ENCODE results near the gene POLE3.
"Not testable (repeated sequence)": the region's sequence is repeated elsewhere in the genome, so short reads cannot be mapped to it uniquely, and the experiment has no call there.

POLE3 gene, protein sequence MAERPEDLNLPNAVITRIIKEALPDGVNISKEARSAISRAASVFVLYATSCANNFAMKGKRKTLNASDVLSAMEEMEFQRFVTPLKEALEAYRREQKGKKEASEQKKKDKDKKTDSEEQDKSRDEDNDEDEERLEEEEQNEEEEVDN

DNA sequence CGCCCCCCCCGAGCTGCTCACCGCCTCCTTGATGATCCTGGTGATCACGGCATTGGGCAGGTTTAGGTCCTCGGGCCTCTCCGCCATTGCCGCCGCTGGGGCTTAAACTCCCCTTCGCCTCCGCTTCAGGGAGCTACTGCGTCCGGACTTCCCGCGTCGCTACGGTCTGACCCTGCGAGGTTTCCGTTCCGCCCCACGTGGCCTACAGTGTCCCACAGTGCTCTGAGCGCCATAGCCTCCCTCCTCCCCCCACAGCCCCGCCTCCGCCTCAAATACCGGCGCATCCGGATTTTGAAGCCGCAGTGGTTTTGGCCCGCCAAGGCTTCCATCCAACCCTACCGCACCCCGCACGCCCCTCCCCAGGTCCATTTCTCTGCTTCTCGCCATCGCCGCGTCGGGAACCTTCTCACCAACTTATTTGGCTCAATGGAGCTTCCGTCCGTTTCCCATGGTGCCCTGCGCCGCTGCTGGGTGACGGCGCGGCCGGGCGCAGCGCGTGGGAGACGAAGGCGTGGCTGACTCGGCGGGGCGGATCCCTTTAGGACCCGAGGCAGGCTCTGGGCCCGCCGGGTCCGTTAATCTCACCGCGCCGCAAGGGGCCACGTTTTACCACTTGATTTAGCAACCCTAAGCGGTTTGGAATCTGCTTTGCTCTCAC is at the start of gene POLE3, which contains the start of gene C9orf43:
Gene POLE3, minus strand, starts transcription at position 469 of the 658 bp plus-strand sequence. Its CDS starts 382 bp downstream, at position 87.
Gene C9orf43, plus strand, starts transcription at position 541 of the 658 bp plus-strand sequence. CDS start 2,747 bp downstream, outside the sequence.
- in situ Hi-C loops (cut with HindIII; ENCODE audit: low sequenced_read_pairs): loop anchor here (25.0 kb wide), 1 partner anchor 252 kb away; no protein-coding TSS in a partner anchor

DNA sequence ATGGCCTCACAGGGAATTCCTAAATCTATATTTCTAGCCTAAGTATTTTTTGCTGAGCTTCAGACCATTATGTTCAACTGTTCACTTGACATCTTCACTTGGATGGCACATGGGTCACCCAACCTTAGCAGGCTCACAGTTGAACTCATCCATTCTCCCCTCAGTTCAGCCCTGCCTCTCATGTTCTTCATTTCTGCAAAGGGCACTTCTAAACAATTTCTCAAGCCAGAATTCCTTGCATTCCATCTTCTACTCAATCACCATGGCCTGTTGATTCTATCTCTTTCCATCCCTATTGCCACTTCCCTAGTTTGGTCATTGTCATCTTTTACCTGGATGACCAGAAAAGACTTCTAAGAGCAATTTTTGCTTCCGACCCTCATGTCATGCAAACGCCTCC is 45.8 kb upstream of the POLE3 start:
- in situ Hi-C loops (cut with HindIII; ENCODE audit: low sequenced_read_pairs): no loop called here

DNA sequence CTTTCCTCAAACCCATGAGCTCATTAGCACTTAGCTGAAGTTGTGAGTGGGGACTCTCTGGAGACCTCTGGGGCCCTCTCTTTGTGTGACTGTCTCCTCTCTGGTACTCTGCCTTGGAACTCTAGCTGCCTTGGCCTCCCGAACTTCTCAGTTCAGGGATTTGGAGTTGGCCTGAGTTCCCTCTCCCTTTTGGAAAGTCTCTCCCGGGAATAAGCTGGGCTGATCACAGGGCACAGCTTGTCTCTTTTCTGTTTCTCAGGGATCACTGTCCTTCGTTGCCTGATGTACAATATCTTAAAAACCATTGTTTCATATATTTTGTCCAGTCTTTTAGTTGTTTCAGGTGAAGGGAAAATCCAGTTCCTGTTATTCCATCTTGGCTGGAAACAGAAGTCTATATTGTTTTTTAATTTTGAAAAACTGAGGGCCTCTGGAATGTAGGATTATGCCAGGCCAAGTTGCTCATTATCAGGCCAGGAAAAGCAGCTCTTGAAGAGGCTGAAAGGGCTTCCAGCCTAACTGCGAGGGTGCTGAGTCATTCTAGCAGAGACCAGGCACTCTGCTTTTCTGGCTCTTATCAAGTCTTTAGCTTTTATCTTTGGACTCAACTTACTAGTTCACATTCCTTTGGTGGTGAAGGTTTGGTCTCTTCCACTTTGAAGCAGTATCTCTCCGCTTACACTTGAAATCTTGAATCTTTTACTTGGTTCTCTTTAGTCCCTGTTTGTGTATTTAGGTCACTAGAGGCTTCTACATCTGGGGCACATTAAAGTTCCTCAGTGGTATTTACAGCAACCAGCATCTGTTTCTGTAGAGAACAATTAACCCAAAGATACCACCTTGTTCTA is 44.7 kb upstream of the POLE3 start:
- in situ Hi-C loops (cut with HindIII; ENCODE audit: low sequenced_read_pairs): no loop called here

DNA sequence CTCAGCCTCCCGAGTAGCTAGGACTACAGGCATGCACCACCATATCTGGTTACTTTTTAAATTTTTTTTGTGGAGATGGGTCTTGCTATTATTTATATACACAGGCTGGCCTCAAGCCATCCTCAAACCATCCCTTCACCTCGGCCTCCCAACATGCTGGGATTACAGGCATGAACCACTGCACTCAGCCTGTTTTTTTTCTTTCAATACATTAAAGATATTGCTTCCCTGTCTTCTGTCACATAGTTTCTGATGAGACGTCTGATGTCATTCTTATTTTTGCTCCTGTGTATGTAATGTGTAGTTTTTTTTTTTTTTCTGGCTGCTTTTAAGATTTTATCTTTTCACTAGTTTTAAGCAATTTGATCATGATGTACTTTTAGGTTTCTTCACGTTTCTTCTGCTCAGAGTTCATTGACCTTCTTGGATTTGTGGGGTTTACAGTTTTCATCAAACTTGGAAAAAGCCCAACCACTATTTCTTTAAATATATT is 41.7 kb upstream of the POLE3 start:
- in situ Hi-C loops (cut with HindIII; ENCODE audit: low sequenced_read_pairs): no loop called here

DNA sequence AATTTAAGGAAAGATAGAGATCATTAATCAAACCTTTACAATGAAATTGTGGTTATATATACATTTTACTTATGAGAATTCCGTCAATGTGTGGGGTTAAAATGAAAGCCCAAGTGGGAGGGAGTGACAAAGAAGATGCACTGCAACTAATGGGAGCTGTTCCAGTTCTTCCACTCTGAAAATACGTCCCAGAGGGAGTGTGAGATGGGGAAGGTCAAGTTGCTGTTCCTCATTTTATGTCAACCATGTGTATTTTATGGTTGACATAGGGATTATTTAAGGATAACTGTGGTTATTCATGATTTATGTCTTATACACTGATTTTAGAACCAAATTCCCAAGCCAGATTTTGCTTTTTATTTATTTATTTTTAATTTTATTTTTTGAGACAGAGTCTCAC is 38.9 kb upstream of the POLE3 start:
- in situ Hi-C loops (cut with HindIII; ENCODE audit: low sequenced_read_pairs): no loop called here

DNA sequence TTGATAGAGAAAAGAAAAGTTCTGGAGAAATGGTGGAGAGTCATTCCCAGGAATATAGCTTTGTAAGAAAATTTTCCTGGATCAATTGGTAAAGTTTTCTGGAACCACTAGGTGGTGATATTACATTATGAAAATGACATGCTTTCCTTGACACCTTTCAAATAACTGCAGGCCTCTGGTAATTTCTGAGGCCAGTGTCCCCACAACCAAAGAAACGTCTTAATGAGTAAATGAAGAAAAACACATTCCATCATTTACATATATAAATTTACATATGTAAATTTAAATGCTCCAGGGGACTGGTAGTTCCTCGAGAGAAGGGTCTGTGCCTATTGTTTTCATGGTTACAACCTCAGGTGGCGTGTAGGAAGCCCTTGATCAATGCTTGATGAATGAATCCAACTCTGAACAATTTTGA is 35.9 kb upstream of the POLE3 start:
- in situ Hi-C loops (cut with HindIII; ENCODE audit: low sequenced_read_pairs): no loop called here

DNA sequence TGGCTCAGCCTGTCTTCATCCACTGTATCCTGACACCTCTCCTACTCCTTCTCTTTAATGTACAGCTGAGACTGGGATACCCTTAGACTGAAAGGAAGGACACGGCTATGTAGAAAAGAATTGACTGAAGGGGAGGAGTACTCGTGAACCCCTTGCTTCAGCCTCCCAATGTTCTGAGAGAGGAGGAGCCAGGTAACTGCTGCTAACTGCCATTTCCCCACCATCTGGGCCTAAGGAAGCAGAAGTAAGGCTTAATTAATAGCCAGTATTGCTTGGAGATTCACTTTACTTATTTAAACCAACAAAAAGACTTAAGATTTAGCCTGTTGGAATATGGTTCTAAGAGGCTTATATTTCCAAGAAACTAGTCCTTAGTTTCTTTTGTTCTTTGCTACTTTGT is 34.3 kb upstream of the POLE3 start:
- in situ Hi-C loops (cut with HindIII; ENCODE audit: low sequenced_read_pairs): no loop called here

DNA sequence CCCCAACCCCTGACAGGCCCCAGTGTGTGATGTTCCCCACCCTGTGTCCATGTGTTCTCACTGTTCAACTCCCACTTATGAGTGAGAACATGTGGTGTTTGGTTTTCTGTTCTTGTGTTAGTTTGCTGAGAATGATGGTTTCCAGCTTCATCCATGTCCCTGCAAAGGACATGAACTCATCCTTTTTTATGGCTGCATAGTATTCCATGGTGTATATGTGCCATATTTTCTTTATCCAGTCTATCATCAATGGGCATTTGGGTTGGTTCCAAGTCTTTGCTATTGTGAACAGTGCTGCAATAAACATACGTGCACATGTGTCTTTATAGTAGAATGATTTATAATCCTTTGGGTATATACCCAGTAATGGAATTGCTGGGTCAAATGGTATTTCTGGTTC is 27.2 kb upstream of the POLE3 start:
- in situ Hi-C loops (cut with HindIII; ENCODE audit: low sequenced_read_pairs): not testable (repeated sequence)

DNA sequence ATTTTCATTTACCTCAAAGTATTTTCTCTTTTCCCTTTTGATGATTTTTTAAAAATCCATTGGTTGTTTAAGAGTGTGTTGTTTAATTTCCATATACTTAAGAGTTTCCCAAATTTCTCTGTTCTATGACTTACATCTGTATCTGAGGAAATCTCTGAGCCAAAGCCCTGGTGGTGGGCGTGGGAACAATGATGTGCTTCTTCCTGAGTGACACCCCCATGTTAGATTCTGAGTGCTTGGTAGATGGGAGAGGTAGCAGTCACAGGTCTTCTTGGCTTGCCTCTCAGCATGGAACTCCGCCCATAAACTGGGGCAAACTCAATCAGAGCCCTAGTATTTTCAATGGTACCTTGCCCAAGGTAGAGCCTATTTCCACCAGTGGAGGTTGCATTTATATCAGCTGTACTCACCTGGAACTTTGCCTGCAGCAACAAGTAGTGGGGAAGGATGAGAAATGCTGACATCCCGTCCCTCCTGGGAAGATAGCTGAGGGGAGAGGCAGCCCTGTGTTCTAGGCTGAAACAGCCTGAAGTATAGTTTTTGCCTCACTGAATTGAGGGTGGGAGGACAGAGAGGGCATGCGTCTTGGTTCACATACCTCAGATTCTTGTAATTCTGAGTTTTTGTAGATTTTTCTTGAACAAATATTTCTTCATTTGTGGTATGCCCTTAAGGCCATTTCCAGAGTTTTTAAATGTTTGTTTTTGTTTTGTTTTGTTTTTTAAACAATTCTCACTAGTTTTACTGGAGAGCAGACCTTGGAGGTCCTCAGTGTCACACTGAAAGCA is 26.4 kb upstream of the POLE3 start:
- in situ Hi-C loops (cut with HindIII; ENCODE audit: low sequenced_read_pairs): no loop called here

DNA sequence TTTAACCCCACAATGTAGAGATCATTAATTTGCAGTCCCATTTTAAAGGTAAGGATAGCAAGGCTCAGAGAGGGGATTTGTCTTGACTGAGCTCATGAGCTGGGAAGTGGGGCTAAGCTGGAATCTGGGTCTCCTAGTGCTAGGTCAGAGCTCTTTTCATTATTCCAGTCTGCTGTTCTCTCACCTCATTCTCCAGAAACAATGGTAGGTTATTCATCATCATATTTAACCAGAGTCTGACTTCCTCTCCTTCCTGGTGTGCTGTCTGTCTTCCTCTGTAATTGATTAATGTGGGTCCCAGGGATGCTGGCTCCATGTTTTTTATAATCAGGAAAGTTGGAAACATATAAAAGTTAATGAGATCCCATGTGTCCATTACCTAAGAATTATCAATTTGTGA is 20.7 kb upstream of the POLE3 start:
- in situ Hi-C loops (cut with HindIII; ENCODE audit: low sequenced_read_pairs): no loop called here

DNA sequence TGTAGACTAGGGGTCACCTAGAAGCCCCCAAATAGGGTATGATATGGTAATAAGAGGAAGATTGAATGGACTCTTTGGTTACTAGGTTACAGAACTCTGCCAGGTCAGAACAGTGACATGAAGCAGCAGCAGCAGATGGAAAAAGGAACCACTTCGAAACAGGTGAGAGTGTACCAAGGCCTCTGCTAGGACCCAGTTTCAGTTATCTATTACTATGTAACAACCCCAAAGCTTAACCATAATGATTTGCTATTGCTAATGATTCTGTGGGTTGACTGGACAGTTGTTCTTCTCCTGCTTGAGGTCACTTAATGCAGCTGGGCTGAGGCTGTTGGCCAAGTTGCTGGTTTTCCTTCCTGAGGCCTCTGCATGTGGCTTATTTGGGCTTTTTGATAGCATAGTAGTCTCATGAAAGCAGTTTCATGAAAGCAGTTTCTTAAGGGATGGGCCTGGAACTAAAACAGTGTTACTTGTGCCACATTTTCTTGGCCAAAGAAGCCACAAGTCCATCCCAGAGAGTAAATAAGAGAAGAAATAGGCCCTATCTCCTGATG is 17.7 kb upstream of the POLE3 start:
- in situ Hi-C loops (cut with HindIII; ENCODE audit: low sequenced_read_pairs): no loop called here

DNA sequence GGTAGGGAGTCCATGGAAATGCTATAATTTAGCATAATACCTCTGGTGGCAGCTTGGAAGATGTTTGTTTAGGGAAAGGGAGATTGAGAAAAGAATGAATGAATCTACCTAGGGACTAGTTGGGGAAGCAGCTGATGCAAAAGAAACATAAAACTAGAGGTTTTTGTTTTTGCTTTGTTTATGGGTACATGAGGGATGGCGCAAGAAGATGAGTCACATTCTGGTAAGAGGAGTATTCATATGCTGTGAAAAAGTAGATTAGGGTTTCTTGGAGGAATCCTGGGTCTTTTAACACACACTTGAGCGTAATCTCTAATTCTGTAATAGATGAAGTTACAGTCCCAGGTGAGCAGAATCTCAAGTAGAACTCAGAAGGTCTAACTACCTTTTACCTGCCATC is 17.2 kb upstream of the POLE3 start:
- in situ Hi-C loops (cut with HindIII; ENCODE audit: low sequenced_read_pairs): no loop called here

DNA sequence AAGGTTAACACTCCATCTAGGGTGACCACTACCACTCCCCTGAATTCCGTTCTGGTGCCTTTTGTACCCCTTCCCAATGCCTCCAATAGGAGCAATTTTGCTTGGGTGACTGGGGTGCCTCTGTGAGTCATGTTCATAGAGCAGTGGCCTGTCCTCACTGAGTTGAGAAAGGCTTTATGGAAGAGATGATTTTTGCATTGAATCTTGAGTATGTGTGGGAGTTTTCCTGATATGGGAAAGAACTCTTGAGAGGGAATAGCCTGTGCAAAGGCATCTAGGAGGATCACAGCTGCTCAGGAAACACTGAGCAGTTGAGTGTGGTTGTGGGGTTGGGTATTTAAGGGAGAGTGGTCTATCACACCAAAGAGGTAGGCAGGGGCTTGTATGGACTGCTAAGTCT is 16.2 kb upstream of the POLE3 start:
- in situ Hi-C loops (cut with HindIII; ENCODE audit: low sequenced_read_pairs): no loop called here

DNA sequence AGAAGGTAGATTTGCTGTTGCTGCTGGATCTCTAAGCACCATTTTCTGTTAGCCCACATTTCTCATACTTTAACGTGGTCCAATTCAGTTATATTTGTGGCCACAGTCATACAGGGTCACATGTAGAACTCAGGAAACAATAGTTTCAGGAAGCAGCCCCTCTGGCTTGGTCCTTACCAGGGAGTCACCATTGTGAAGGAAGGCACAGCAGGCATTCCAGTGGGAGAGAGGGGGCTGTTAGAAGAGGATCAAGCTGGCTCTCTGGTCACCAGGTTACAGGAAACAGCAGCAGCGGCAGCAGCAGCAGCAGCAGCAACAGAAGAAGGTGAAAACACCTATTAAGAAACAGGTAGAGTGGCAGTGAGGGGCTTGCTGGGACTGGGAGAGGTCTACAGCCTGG is 14.6 kb upstream of the POLE3 start:
- in situ Hi-C loops (cut with HindIII; ENCODE audit: low sequenced_read_pairs): no loop called here

DNA sequence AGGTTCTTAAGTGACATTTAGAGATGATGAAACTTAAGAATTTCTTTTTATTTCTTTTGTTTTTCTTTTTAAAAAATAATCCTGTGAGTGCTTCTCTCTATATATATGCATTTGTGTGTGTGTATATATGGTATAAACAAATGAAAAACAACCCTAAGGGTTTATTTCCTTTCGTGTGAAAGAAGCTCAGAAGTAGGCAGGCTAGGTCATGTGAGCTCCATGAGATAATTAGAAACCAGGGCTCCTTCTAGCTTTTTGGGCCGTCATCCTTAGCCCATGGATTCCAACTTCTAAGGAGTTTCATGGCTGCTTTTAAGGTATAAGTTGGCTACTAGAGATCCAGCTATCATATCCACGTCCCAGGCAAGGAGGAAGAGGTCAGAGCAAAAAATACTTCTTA is 11.3 kb upstream of the POLE3 start:
- in situ Hi-C loops (cut with HindIII; ENCODE audit: low sequenced_read_pairs): loop anchor here (25.0 kb wide), 1 partner anchor 241 kb away; no protein-coding TSS in a partner anchor

DNA sequence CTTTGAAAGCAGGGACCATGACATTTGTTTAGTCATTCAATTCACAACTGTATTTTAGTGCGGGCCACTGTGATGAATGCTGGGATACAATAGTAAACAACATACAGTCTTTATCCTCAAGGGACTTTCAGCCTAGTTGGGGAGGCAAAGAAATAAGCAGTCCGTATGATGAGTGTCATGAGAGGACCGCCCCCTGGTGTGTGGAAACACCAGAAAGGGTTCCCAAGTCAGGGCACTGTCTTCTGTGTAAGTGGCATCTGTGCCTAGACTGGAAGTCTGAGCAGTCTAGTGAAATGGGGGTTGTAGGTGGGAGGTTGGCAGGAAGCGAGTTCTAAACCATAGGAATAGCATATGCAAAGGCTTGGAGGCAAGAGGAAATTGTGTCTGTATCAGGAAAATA is 6.9 kb upstream of the POLE3 start:
- in situ Hi-C loops (cut with HindIII; ENCODE audit: low sequenced_read_pairs): loop anchor here (25.0 kb wide), 1 partner anchor 245 kb away; no protein-coding TSS in a partner anchor

DNA sequence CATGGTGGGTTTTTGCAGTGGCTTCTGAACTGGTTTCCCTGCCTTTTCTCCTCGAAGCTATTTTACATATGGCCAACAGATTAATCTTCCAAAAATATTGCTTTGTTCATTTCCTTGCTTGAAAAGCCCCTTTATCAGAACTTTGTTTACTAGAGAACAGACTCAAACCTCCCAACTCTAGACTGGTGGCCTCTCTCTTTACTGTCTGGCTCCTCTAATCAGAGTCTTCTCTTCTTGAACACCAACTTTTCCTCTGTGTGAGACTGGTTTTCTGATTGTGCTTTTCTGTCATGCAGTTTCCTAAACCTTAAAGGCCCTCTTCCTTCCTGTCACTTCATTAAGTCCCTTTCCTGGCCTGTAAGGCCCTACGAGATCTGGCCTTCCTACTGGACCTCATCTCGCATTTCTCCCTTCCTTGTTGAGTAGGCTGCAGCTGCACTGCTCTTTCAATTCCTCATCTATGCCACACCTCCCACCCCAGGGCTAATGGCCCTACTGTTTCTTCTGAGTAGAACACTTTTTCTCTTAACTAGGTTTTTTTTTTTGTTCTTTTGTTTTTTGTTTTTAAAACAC is 5.8 kb upstream of the POLE3 start:
- in situ Hi-C loops (cut with HindIII; ENCODE audit: low sequenced_read_pairs): loop anchor here (25.0 kb wide), 1 partner anchor 246 kb away; no protein-coding TSS in a partner anchor

DNA sequence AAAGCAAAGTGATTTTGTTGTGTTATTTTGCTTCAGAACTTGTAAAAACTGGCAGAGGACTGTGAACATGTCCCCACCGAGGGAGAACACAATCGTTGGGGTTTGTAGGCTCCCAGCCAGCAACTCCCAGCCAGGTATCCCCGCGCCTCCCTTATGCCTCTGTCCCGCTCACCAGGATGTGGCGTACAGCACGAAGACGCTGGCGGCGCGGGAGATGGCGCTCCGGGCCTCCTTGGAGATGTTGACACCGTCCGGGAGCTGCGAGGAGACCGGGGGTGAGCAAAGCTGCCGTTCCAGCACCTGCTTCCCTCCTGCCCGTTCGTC is 630 bp downstream of the POLE3 start:
- in situ Hi-C loops (cut with HindIII; ENCODE audit: low sequenced_read_pairs): loop anchor here (25.0 kb wide), 1 partner anchor 252 kb away; no protein-coding TSS in a partner anchor

DNA sequence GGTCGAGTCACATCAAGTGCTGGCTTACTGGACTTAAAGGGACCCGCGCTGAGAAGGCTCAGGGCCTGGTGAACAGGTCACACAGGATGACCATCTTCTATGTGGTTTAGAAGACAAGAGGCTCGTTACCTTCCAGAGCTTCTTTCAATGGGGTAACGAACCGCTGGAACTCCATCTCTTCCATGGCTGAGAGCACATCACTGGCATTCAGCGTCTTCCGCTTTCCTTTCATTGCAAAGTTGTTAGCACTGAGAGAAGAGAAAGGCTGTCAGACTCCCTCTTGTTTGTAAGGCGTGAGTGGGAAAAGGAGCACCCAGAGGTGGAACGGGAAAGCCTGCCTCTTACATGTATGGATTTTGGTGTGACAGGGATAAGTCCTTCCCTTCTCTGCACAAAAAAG is 994 bp downstream of the POLE3 start:
- in situ Hi-C loops (cut with HindIII; ENCODE audit: low sequenced_read_pairs): loop anchor here (25.0 kb wide), 1 partner anchor 253 kb away; no protein-coding TSS in a partner anchor
